Panc1 (cell line): Measurements from ENCODE around the gene INAFM2. TPM values are rescaled to one million over a fixed set of nuclear protein-coding genes. Genes with fewer than 3 reads are reported as not detected.

Source experiments
- ATAC-seq: fragments of 200-7000 bp; cut with Tn5 transposase; 2 replicates; pipeline ENCODE4 v1.9.1; 2020; ENCODE audit warnings: mild to moderate bottlenecking, moderate library complexity
- BruUV-seq: library from RNA; stranded (reverse); fragments of 400-500 nt; replicated peaks from 2 replicates; lab custom pipeline; 2021; lab: Mats Ljungman, UMichigan
- CTCF ChIA-PET: fragments of 300-600 bp; sonication (Branson Sonifier 250); formaldehyde crosslinking; loops from one replicate; lab custom pipeline; 2022; ENCODE audit warnings: antibody characterized with exemption; lab: Charles Lee
- POLR2A ChIA-PET: fragments of 300-600 bp; sonication (Branson Sonifier 250); formaldehyde crosslinking; loops from one replicate; lab custom pipeline; 2022; ENCODE audit warnings: antibody characterized with exemption; lab: Charles Lee
- DNase-seq: peaks from one replicate; pipeline ENCODE4 v3.0.0-alpha.2; 2010; ENCODE audit warnings: low read depth, low spot score
- H3K27ac ChIP-seq: 2 replicates; pipeline ENCODE4 v1.5.1; 2011; ENCODE audit warnings: mild to moderate bottlenecking, low read length, inconsistent platforms
- H3K27me3 ChIP-seq: fragments of 200-500 bp; sonication (Bioruptor generic); 2 replicates; pipeline ENCODE4 v1.6.0; 2014; ENCODE audit warnings: low read length, inconsistent platforms; ENCODE audit not compliant: control insufficient read depth, insufficient read depth
- H3K36me3 ChIP-seq: fragments of 200-500 bp; sonication (Bioruptor generic); 2 replicates; pipeline ENCODE4 v1.5.1; 2014; ENCODE audit warnings: inconsistent platforms, mild to moderate bottlenecking, low read length, moderate library complexity; ENCODE audit not compliant: control insufficient read depth, insufficient read depth
- H3K4me1 ChIP-seq: 2 replicates; pipeline ENCODE4 v1.5.1; 2011; ENCODE audit warnings: inconsistent platforms, mild to moderate bottlenecking, low read length, moderate library complexity; ENCODE audit not compliant: control insufficient read depth, insufficient read depth
- H3K4me3 ChIP-seq, 2 experiments: 2 replicates each; pipeline ENCODE4 v1.5.1; 2011 to 2012; ENCODE audit warnings: low read depth in 2 of 2, low read length in 2 of 2, mild to moderate bottlenecking in 2 of 2, inconsistent platforms in 1 of 2, moderate library complexity in 1 of 2
- H3K9me3 ChIP-seq: fragments of 200-500 bp; sonication (Bioruptor generic); 2 replicates; pipeline ENCODE4 v1.5.1; 2014; ENCODE audit warnings: low read depth, mild to moderate bottlenecking, inconsistent platforms, low read length, moderate library complexity; ENCODE audit not compliant: control insufficient read depth, insufficient read depth
- POLR2AphosphoS5 ChIP-seq: IDR thresholded peaks from 2 replicates; pipeline ENCODE4 v1.6.1; 2012; ENCODE audit warnings: mild to moderate bottlenecking, low read depth, low read length, moderate library complexity
- REST ChIP-seq, 2 experiments: IDR thresholded peaks; 2 replicates each; pipeline ENCODE4 v1.6.1; 2011 to 2012; ENCODE audit warnings: low read depth in 2 of 2, control low read depth in 1 of 2, low read length in 1 of 2, mild to moderate bottlenecking in 1 of 2, moderate library complexity in 1 of 2; ENCODE audit not compliant: insufficient read depth in 1 of 2
- SIN3A ChIP-seq: IDR thresholded peaks from 2 replicates; pipeline ENCODE4 v1.6.1; 2012; ENCODE audit warnings: low read depth, mild to moderate bottlenecking, low read length, moderate library complexity, borderline replicate concordance; ENCODE audit not compliant: insufficient read depth
- TCF7L2 ChIP-seq: IDR thresholded peaks from 2 replicates; pipeline ENCODE4 v1.6.1; 2011; ENCODE audit warnings: mild to moderate bottlenecking, low read depth, low read length, inconsistent platforms
- in situ Hi-C: cut with HindIII; loops from 2 replicates; pipeline ENCODE4 v1.10.0; 2016; ENCODE audit warnings: low sequenced_read_pairs, low pct_unique_long_range_greater_than_20kb
- intact Hi-C: fragments of 100-400 bp; cut with micrococcal nuclease; formaldehyde crosslinking; loops from one replicate; pipeline ENCODE4 v1.10.0; 2022; ENCODE audit not compliant: unreplicated experiment
- total RNA-seq: library from RNA; stranded (reverse); gene quantifications from one replicate; pipeline ENCODE4 v1.2.1, GENCODE V29; 2021; ENCODE audit not compliant: unreplicated experiment
- TF ChIP-seq, protein P1 (sequence below): fragments of 450-650 bp; IDR thresholded peaks from 2 replicates; pipeline ENCODE4 v1.5.1; 2017; ENCODE audit warnings: mild to moderate bottlenecking

Gene INAFM2
- total RNA-seq, 1 experiment from 2014 or later, result 10.4 TPM

DNA sequence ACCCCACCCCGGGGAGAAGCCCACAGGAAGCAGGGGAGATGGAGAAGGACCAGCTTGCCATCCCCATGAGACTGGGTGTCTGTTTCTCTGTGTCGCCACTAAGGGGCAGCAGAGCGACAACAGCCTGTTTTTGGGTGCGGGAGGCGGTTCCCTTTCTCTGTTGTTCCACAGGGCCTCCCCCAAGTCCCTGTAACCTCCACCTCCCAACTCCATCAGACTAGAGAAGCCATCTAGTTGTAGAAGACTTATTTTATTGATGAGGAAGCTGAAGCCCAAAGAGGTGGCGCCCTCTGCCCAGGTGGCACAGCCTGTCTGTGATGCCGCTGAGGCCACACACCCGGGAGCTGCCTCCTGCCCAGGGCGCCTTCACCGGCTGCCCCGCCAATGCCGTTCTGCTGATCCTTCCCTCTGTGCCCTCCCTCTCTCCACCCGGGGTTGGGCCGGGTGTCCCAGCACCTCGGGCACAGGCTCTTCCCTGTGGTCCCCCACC, 21.2 kb downstream of the INAFM2 start:
- peak; percentile 42 for ATAC-seq
- ChIA-PET CTCF (interaction anchor here (0.5 to 1.8 kb wide), 11 partner anchors 10 to 513 kb away, joined by 3 to 19 read pairs (median 4); partner anchors contain the start of gene IVD), POLR2A (interaction anchor here (0.9 kb wide), 1 partner anchor 77 kb away, joined by 3 read pairs; no protein-coding TSS in a partner anchor)
- H3K27me3 ChIP-seq, result no peaks in the 10 kb centered on the region
- no peak overlapping the region for H3K27ac ChIP-seq
- DNase-seq, result no peak
- H3K4me3 ChIP-seq, result no peak overlapping the region
- no peak for TF ChIP-seq REST (IDR thresholded peaks at IDR 0.05; ENCODE audit: insufficient read depth in 1 of 2, low read depth in 2 of 2, low read length in 1 of 2)
- TF ChIP-seq, protein P1, sequence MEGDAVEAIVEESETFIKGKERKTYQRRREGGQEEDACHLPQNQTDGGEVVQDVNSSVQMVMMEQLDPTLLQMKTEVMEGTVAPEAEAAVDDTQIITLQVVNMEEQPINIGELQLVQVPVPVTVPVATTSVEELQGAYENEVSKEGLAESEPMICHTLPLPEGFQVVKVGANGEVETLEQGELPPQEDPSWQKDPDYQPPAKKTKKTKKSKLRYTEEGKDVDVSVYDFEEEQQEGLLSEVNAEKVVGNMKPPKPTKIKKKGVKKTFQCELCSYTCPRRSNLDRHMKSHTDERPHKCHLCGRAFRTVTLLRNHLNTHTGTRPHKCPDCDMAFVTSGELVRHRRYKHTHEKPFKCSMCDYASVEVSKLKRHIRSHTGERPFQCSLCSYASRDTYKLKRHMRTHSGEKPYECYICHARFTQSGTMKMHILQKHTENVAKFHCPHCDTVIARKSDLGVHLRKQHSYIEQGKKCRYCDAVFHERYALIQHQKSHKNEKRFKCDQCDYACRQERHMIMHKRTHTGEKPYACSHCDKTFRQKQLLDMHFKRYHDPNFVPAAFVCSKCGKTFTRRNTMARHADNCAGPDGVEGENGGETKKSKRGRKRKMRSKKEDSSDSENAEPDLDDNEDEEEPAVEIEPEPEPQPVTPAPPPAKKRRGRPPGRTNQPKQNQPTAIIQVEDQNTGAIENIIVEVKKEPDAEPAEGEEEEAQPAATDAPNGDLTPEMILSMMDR, result peak; percentile 93
- H3K4me1 ChIP-seq, result peaks cover 39% of the 10 kb centered on the region
- no peaks in the 10 kb centered on the region for H3K9me3 ChIP-seq
- in situ Hi-C loops (no loop called here), intact Hi-C loops (loop anchor here (2.0 kb wide), 1 partner anchor 76 kb away; no protein-coding TSS in a partner anchor)
- no peaks in the 10 kb centered on the region for H3K36me3 ChIP-seq
- no TSS peak for BruUV-seq

GRCh38 chr15:40345225-40345866, 21.9 kb downstream of the INAFM2 start:
- Histone ChIP-seq H3K27me3 (no peaks in the 10 kb centered on the region), H3K4me3 (no peak overlapping the region), H3K4me1 (peaks cover 32% of the 10 kb centered on the region), H3K36me3 (no peaks in the 10 kb centered on the region), H3K27ac (peak overlapping the region; percentile 41; the same call in 1 of the 2 replicates), H3K9me3 (no peaks in the 10 kb centered on the region)
- in situ Hi-C loops (no loop called here), intact Hi-C loops (loop anchor here (2.0 kb wide), 1 partner anchor 75 kb away; no protein-coding TSS in a partner anchor)
- BruUV-seq, result no TSS peak
- CTCF ChIA-PET, result interaction anchor here (0.5 to 1.8 kb wide), 3 partner anchors 22 to 513 kb away, joined by 12 to 19 read pairs (median 15); no protein-coding TSS in a partner anchor
- TF ChIP-seq REST (IDR thresholded peaks at IDR 0.05; ENCODE audit: insufficient read depth in 1 of 2, low read depth in 2 of 2, low read length in 1 of 2) (no peak), SIN3A (no peak), POLR2AphosphoS5 (no peak), TCF7L2 (no peak)
- TF ChIP-seq, protein P1, result no peak
- POLR2A ChIA-PET, result interaction anchor here (0.9 kb wide), 1 partner anchor 76 kb away, joined by 3 read pairs; no protein-coding TSS in a partner anchor
- DNase-seq (no peak), ATAC-seq (no peak)
